Activated CD4-positive, alpha-beta T cell treated with anti-CD3 and anti-CD28 coated beads for 4 hours (primary cell): ENCODE measurements around the gene MICAL3.
"Not testable (repeated sequence)": the region's sequence is repeated elsewhere in the genome, so short reads cannot be mapped to it uniquely, and the experiment has no call there.

Experiments
- DNase-seq, 2 donors: peaks; one replicate each; pipeline ENCODE4 v3.0.0-alpha.2; 2020

MICAL3 gene

DNA sequence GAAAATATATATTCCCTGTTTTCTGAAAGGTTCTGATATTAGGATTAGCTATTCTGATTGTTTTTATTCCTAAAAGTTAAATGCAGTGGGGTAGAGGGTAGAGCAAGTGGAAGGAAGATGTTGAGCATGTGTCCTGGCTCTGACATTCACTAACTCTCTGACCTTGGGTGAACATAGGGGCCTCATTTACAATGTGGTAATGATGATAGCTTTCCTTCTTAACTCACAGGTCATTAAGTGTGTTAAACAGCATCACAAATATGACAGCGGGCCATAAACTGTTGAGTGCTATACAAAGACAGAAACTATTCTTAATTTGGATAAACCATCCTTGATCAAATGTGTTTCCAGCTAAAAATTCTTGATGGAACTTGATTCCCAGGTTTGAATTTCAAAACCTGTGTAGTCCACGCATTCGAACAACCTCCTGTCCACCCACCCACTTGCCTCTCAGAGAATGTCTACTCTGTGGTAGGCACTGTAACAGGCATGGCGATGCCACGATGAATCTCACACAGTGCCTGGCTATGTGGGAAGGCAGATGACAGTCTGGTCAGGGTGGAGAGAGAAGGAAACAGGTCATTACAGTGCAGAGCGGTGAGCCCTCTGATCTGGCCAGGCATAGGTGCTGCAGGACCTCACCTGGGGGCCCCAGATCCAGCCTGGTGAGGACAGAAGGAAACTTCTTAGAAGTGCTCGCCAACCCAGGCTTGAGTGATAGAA is 34.2 kb upstream of the MICAL3 start:
- no peak for DNase-seq

DNA sequence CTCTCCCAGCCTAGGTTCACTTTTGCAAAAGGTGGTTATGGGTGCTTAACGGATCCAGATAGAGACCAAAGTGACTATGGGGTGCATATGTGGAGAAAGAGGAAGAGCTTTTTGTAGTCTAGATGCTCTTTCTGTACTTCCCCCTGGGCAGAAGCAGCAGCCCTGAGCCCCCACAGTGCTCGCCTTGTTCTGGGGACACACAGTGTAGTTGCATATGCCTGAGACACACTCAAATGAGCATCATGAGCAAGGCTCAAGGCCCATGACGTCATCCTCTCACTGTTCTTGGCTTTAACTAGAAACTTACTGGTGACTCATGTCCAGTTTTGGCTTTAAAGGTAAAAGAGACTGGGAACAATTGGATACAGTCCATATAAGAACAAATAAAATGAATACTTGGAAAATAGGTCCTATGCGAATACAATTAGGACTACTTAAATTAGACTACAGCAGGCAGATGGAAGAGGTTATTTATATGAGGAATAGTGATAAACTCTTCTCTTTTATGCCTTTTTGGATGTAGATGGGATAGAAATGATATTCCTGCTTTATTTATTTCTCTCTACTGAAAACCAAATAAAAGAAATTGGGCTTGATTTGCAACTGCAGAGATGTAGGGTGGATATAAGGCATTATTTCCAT is 33.3 kb upstream of the MICAL3 start:
- no peak for DNase-seq

DNA sequence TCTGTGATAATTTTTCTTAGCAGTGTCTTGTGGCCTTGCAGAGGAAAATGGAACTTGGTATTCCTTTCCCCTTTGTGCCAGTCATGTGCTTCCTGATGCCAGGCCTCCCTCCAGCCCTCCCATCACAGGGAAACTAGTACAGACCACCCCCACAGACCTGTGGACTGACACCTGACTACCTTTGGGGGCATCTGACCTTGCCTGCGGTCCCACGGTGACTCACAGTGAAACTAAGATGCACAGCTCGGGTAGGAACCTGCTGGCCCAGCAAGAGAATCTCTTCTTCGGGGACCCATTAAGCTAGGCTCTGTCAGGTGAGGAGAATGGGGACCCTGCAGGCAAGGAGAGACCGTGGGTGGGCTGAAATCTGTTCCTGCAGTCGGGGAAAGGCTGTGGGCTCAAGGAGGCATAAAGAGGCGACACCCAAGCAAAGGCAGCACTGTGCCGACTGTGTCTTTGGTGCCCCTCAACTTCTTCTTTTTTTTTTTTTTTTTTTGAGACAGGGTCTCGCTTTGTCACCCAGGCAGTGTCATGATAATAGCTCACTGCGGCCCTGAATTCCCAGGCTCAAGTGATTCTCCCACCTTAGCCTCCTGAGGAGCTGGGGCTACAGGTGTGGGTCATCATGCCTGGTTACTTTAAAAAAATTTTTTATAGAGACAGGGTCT is 32.6 kb upstream of the MICAL3 start:
- no peak for DNase-seq

DNA sequence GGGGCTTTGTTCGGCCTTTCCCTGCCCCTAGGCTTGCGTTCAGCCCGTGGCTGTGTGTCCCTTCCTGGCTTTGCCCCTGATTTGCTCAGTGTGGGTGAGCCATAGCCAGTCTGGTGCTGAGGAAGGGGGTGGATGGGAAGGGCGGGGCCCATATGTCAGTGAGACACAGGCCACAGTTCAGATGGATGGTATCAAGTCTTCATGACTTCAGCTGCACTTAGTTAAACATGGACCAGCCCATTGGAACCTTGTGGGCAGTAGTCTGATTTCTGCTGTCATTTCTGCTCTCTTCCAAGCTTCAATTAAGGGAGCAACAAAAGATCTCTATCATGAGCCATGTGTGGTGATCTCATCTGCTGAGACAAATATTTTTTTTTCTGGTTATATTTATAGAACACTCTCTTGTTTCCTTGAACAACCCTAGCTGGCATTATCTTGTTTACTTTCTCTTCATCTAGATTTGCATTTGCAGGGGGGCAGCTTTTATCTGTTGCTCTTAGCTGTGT is 31.9 kb upstream of the MICAL3 start:
- DNase-seq, result no peak

DNA sequence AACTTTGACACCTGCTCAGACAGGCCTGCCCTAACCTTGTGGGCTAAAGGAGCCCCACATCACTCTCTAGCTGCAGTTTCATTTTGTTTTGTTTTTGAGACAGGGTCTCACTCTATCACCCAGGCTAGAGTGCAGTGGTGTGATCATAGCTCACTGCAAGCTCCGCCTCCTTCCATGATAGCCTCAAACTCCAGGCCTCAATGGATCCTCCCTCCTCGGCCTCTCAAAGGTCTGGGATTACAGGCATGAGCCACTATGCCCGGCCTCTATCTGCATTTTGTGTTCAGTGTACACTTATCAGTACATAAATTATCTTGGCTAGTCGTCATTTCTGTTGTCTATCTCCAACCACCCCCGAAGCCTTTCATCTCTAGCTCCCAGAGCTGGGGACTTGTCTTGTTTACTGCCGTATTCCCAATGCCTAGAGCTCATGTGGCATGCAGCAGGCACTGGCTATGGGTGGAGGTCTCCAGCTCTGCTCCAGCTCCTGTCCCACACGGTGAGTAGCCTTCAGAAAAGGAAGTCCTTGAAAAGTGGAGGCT is 31.3 kb upstream of the MICAL3 start:
- no peak for DNase-seq

DNA sequence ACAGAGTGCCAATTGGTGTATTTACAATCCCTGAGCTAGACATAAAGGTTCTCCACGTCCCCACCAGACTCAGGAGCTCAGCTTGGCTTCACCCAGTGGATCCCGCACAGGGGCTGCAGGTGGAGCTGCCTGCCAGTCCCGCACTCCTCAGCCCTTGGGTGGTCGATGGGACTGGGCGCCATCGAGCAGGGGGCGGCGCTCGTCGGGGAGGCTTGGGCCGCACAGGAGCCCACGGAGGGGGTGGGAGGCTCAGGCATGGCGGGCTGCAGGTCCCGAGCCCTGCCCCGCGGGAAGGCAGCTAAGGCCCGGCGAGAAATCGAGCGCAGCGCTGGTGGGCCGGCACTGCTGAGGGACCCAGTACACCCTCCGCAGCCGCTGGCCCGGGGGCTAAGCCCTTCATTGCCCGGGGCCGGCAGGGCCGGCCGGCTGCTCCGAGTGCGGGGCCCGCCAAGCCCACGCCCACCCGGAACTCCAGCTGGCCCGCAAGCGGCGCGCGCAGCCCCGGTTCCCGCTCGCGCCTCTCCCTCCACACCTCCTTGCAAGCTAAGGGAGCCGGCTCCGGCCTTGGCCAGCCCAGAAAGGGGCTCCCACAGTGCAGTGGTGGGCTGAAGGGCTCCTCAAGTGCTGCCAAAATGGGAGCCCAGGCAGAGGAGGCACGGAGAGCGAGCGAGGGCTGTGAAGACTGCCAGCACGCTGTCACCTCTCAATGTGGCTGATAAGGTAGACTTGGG is 29.0 kb upstream of the MICAL3 start:
- DNase-seq, result not testable (repeated sequence)

DNA sequence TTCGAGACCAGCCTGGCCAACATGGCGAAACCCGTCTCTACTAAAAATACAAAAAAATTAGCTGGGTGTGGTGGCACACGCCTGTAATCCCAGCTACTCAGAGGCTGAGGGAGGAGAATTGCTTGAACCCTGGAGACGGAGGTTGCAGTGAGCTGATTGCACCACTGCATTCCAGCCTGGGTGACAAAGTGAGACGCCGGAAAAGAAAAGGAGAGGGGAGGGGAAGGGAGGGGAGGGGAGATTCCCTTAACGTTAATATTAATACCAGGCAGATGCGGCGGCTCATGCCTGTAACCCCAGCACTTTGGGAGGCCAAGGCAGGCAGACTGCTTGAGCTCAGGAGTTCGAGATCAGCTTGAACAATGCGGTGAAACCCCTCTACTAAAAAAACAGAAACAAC is 26.8 kb upstream of the MICAL3 start:
- DNase-seq, result not testable (repeated sequence)

DNA sequence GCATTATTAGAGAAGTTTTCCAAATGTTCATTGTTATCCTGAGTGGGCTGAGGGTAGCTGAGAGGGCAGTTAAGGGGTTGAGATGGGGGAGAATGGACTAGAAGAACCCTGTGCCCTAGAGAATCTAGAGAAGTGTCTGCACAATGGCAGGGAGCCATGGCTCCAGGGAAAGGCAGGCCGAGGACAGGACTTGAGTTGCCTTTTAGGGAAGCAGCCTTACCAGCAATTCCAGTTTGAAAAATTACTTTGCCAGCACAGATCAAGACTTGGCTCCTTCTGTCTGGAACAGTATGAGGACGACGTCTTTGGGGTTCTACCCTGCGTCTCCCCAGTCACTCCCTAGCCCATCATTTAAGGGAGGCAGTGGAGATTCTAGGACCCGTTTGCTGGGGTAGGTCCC is 25.7 kb upstream of the MICAL3 start:
- DNase-seq, result no peak

DNA sequence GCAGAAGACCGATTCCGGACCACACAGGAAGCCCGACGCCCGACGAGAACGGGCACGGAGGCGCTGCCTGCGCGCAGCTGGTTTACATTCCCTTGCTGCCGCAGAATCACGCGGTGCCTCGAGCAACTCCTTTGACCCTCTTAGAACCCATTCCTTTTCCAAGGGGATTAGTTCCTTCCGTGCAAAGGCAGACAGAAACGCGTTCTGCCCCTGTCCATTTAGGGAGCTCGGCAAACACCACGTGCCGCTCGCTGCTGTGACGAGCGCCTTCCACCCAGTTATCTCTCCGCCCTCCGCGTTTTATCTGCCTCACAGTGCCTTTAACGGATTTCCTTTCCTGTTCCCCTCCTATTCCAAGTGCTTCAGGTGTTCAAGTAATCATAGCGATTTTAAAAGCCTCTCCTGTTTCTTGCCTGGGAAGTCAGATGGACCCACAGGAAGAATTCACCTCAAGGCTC is 24.1 kb upstream of the MICAL3 start:
- DNase-seq, result no peak

DNA sequence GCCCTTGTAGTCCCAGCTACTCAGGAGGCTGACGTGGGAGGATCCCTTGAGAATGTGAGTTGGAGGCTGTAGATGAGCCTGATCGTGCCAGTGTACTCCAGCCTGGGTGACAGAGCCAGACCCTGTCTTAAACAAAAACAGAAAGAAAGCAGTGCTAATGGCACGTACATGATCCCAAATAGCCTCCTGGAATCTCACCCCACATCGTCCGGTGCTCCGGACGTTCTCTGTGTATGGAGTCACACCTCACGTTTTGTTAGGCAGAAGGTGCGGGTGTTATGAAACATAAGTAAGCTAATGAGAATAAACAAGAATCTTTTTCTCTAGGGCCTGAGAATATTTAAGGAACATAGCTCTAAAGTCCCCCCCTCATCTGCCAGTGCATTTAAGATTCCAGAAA is 23.7 kb upstream of the MICAL3 start:
- DNase-seq, result no peak

DNA sequence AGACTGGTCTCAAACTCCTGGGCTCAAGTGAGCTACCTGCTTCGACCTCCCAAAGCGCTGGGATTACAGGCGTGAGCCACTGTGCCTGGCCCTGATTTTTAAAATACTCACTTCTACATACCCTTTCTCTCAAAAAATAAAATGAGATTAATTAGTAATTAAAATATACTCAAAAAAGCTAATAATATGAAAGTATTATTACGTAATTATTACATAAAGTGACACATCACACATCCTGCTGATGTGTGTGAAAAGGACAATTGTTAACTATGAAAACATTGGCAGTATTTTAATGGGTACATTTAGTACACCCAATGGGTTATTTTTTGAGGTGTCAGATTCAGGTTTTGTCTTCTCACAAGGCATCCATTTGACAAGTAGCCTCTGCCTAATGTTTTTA is 21.4 kb upstream of the MICAL3 start:
- no peak for DNase-seq

DNA sequence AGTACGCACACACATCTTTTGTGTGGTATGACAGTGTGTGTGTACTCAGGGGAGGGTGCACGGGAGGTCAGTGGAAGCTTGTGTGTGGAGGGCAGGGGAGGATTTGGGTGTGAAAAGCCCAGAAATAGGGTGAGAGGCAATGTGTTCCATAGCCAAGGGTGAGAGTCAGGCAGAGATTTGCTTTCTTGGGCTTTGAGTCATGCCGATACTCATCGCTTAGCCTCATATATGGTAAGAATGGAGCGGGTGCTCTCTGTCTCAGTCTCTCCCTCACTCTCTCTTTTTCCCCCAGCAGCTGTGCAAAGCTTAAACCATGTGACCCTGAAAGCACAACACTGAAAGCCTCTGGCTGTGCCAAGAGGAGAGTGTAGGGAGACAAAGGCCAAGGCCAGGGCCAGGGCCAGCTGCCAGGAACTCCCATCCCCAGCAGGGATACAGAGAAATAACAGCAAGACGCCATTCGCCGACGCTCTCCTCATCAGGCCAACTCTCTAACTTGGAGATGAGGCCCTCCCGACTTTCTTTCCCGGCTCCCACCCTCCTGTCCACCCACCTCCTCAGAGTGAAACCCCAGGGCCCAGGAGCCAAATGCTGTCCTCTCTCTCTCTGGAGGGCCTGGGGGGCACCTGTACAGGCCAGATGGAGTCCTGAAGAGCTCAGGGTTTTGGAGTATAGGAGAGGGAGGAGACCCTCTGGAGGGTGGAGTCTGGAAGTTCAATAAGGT is 20.3 kb upstream of the MICAL3 start:
- DNase-seq, result no peak

DNA sequence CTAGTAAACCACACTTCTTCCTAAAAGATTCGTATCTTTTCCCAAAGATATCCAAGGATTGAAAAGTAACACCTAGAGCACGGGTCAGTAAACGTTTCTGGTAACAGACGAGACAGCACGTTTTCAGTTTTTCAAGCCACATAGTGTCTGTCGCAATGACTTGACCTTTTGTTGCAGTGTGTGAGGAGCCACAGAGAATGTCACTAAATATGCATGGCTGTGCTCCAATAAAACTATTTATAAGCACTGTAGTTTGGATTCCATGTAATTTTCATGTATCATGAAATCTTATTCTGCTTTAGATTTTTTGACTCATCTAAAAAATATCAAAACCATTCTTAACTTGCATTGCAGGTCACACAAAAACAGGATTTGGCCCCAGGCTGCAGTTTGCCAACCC is 18.3 kb upstream of the MICAL3 start:
- DNase-seq, result no peak

DNA sequence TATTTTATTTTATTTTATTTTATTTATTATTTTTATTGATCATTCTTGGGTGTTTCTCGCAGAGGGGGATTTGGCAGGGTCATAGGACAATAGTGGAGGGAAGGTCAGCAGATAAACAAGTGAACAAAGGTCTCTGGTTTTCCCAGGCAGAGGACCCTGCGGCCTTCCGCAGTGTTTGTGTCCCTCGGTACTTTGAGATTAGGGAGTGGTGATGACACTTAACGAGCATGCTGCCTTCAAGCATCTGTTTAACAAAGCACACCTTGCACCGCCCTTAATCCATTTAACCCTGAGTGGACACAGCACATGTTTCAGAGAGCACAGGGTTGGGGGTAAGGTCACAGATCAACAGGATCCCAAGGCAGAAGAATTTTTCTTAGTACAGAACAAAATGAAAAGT is 16.5 kb upstream of the MICAL3 start:
- DNase-seq, result not testable (repeated sequence)

DNA sequence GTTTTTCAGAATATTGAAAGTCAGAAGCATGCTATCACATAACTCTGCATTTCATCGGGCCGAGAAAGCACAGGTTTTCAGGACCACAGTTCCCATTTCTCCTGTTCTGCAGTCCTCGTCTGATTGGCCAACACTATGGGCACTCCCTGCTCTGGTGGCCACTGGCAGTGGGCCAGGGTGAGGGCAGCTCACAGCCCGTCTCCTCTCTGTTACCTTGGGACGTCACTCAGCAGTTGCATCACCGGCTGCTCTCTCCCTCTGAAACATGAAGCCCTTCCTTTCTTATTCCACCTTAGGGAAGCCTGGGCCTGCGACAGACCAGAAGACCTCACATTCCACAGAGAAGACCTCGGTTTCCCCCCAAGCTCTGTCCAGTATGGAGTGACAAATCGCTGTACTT is 11.4 kb upstream of the MICAL3 start:
- no peak for DNase-seq

DNA sequence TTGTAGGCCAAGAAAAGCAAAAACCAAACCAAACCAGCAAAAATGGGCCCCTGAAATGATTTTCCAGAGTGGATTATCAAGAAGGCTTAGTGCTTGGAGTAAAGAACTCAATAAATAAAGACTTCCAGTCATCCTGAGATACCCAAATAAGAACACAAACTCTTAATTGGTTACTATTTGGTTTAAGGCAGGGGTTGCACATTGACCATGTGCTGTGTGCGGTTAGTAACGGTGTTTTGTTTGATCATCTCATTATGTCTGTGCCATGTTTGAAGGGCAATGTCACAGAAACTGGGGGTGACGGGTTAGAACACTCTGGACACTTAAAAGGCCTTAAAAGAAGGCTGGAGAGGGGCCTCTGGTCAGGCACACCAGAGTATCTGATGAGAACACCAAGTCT is 9.7 kb upstream of the MICAL3 start:
- no peak for DNase-seq

DNA sequence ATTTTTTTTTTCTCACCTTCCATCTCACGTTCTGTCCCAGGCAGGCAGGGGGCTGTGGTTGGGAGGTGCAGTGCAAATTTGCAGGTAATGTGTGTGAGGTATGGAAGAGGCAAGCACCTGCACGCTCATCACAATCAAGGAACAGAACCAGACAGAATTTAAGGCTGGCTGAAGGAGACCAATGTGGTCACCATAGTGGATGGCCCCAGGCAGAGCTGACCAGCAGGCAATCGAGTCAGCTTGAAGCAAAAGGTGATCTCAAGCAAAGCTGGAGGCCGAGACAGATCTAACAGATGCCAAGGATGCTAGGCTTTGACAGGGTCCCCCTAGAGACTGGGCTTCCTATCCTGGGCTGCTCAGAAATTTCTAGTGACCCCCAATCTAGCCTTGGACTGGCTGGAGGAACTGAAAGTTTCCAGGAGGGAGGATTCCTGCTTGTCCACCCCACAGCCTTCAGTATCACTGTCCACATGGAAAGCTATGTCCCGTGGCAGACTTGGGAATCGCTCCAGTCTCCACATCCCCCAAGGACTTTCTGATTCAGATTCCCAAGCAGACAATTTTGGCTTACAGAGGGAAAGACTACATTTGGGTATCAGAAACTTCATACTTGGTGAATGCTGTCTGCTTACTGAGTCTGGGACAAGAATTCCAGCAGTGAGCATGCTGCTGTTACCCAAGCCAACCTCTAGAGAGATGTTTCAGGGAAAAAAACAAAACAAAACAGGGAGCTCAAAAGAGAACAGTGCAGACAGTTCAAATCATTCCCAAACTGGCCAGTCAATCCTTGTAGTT is 9.0 kb upstream of the MICAL3 start:
- DNase-seq, result no peak

DNA sequence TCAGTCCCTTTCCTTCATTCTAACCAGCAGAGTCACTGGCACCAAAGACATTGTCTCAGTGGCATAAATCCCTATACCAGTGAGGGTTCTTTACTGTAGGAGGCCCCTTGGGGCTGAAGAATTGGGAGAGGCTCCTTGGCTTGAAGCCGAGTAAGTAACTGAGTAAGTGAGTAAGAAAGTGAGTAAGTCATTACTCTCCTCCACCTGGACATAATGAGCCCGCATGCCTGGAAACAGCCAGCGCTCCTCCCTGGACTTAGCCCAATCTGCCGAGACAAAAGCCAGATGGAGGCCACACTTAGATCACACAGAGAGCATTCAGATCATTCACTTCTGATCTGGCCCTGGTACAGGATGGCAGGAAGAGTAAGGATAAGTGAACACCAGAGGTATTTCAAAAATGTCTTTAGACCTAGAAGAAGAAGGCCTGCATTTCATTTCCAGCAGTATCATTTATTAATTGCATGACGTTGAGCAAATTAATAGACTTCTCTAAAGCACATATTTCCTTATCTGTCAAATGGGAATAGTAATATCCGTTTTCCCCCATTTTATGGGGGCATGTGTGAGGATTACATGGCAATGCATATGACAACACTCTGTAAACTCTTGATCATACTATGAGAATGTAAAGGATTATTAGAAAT is 8.2 kb upstream of the MICAL3 start:
- no peak for DNase-seq

DNA sequence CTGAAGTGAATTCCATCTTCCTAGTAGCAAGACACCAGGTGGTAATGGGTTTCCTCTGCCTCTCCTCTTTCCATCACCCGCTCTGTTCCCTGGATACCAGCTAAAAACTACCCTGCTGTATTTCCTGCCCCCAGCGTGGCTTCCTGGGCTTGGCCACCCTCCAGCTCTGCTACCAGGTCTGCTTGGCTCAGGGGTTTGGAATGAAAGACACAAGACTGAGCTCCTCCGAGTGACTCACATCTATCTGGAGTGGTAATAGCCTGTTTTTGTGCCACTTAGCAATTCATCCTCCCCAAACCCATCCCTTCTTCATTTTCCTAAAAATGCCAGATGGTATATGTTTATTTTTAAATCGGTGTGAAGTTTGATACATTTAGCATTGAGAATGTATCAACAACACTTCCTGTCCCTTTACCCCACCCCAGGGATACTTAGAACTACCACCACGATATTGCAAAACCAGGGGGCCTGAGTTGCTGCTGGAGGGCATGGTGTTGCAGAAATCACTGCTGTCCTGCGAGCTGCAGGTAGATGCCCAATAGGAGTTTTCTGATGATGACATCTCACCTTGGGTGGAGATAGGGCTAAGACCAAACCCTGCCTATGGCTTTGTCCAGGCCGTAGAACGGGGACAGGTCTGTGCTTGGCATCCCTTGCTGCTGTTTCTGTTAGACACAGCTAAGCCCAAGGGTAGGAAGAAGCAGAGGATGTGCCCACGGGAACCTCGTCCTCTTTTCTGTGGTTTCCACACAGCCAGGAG is 7.5 kb upstream of the MICAL3 start:
- DNase-seq, result no peak

DNA sequence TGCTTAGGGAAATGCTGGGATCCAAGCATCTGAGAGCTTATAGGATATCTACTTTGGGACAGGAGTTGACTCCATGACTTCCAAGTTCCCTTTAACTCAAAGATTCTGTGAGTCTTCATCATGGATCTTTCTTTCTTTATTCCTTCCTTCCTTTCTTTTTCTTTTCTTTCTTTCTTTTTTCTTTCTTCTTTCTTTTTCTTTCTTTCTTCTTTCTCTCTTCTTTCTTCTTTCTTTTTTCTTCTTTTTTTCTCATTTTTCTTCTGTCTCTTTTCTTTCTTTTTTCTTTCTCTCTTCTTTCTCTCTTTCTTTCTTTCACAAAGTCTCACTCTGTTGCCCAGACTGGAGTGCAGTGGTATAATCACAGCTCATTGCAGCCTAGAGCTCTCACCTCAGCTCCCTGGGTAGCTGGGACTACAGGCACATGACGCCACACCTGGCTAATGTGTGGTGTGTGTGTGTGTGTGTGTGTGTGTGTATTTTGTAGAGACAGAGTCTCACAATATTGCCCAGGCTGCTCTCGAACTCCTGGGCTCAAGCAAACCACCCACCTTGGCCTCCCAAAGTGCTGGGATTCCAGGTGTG is 5.4 kb upstream of the MICAL3 start:
- no peak for DNase-seq
